GM18520 (cell line): ENCODE results near the gene CPED1.

Experiments used
- ATAC-seq: cut with Tn5 transposase; IDR thresholded peaks from one replicate; pipeline ENCODE4 v1.9.1; 2021; ENCODE audit not compliant: unreplicated experiment

The CPED1 gene

DNA sequence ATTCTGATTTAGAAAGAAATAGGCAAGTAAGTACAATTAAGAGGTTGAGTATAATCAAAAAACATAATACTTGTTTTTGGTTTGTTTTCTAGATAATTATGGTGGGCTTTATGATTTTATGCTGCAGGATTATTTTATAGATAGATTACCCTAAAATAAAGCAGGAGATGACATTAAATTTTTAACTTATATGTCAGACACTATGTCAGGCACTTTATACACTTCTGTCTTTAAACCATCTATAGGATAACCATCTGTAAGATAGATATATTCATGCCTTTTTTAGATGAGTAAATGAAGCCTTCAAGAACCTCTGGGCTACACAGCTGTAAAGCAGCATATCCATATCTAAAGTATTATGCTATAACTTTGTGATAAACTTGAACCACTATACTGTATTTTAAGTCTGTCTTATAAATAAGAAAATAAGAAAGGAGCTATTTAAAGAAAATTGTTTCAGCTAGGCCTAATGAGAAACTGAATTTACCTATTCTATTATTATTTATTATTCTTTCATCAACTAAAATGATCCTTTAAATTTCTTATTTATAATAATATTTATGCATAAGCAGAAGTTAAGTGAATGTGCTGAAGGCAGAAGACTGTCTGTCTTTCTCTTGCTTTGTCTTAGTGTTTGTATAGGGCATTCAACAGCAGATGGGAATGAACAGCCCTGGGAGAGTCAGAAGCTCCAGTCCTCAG is 94.0 kb downstream of the CPED1 start:
- no peak for ATAC-seq

DNA sequence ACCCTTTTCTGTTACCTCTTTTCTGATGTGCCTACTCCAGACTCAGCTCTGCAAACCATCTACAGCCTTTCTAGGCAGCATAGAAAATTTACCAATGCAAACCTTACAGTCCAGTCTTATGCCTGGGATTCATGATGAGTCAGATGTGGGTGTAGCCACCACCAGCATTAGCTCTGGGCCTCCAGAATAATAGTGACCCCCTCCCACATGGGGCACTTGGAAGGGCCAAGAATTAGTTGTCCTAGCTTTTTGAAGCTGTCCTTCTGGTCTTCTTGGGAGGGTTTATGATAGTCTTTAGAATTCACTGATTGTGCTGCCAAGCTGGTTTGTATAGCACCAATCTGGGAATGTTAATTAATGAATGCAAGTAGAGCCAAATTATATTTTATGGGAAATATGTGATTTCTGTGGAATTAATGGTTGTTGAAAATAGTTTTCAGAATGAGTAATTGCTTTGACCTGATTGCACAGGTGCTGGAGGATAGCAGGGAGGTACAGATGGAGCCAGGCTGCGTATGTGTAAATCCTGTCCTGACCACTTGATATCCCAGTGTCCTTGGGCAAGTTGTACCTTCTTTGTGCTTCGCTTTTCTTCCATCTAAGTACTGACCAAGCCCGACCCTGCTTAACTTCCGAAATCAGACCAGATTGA is 94.8 kb downstream of the CPED1 start:
- no peak for ATAC-seq

DNA sequence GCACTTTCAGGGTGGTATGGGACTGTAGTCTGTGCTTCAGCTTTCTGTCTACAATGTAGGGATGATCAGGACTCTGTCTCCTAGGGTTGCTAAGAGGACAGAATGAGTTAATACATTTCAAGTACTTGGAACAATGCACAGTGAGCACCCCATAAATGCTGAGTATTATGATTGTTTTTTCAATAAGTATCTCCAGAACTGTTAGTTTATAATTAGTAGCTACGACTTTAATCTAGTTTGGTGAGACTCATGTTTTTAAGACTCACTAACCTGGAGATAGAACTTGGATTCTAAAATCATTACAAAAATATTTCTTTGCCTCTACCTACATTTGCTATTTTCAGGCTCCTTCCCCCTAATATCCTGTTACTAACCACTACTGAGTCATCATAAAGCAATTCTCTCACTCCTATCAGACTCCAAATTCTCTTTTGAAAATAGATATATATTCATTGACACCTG is 95.3 kb downstream of the CPED1 start:
- no peak for ATAC-seq

DNA sequence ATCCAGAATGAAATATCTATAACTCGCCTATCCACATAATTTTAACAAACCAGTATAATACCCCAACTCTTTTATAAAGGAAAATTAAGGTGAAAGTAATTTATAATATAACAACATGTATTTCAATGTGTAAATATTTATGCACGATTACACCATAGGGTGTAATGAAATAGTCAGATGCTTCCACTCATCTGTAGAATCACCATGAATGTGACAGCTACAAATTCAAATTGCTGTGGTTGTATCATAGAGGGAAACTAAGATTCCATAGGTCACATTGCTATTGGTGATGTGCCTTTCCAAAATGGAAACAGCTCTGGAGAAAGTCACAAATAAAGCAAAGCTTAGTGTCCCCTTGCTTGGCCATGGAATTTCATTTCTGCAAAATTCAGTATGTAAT is 95.7 kb downstream of the CPED1 start:
- ATAC-seq = no peak

DNA sequence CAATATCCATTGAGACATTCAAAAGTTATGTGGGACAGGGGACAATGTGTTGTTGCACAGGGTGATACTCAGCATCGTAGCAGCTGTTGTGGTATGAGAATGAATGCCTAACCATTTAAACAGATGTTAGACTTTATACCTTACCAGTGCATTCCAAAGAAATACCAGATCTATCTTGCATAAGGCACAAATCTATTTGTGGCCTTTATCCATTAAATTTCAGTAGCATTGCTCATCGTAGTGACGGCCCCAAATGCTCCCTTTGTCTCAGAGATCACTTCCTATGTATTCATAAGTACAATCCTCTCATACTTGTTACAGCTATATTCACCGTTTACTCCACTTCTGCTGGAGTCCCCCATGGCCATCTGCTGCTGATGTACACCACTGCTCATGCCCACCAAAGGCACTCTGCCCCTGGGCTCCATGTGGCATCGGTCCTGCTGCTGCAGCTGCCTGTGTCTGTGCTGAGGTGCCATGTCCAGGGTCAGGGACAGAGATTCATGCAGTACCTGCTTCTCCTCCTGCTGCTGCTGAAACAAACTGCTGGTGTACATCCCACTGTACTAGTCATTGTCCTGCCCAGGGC is 96.3 kb downstream of the CPED1 start:
- no peak for ATAC-seq

DNA sequence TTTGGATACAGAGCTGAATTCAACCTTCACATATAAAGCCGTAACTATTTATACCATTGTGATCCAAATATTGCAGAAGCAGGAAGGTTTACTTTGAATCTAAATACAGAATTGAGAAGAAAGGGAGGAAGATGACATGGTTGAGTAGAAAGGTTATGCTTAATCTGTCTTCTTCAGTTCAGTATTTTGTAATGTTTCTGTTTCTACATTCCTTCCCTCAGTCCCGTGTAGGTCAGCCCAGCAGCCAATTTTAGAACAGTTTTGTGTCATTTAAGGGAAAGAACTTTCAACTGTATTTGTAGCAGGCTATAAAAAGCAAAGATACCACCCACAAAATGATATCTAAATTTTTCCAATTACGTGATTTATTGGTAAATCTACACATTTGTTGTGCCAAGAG is 97.4 kb downstream of the CPED1 start:
- no peak for ATAC-seq

DNA sequence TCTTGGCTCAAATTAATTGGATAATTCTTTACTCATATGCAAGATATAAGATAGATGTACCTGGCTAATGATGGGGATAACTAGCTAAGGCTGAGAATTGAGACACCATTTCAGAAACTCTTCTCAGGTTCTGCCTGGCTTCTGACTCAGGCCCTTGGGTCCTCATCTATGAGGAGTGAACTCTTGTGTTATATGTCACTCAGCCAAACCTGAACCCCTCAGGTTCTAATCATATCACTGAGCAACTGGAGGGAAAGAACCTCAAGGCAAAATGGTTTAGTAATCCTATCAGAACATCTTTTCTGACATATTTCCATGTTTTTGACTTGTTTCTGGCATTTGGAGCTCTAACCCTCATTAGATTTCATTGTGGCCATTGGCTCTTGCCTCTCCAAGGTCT is 100.4 kb downstream of the CPED1 start:
- no peak for ATAC-seq

DNA sequence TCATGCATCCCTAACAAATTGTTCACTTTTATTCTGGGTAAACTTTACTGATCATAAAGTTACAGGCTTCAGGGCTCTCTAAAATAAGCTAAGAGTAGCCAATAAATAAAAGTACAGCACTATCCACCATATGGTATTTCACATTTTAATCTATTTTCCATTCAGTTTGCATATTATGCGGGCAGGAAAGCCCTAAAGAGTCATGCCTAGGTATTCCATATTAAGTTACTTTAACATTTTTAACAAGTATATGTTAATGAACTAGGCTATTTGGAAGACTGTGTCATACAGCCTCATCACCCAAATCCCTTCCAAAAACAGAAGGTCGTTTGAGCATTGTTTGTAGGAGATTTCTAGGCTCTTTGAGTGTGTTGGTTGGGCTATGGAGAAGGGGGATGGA is 106.3 kb downstream of the CPED1 start:
- no peak for ATAC-seq

DNA sequence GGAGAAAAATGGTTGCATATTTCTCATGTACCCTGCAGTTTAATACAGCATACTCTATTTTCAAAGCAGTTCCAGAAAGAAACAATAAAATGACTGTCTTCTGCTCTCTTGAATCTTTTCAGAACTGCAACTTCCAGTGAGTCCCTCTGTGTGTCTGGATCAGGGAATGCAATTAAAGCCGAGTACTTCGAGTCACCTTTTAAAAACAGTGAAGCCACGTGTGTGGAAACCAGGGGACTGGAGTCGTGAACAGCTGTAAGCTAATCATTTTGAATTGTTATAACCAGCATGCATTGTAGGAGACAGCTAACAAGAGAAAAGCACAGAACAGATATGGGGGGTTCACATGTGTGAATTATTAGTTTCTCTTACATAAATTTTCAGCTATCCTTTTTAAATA is 109.1 kb downstream of the CPED1 start:
- ATAC-seq = no peak

DNA sequence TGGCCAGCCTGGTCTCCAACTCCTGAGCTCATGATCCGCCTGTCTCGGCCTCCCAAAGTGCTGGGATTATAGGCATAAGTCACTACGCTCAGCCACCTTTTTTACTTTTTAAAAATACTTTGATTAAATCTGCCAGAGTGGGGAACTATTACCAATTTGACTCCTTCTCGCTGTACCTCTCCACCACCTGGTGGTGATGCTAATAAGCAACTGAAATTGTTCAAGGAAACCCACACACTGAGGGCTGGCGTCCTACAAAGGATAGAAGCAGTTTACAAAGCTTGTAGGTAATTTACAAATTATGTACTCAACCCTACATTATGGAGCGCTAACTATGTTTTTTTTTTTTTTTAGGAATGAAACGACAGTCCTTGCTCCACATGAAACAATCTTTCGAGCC is 111.1 kb downstream of the CPED1 start:
- no peak for ATAC-seq

DNA sequence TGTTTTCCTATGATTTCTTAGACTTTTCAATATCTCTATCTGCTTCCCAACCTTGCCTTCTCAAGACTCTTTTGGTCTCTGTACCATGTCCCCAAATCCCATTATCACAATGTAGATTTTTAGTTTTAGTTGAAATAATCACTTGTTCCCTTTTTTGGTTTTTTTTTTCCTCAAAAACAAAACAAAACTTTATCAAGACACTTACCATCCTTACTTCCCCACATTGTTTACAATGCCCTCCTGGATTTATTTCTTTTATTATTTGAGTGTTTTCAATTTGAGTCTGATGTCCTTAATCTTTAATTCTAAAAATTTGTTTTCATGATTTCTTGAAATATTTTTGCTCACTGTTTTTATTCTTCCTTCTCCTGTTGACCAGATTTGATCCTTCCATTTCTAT is 112.6 kb downstream of the CPED1 start:
- ATAC-seq = no peak

DNA sequence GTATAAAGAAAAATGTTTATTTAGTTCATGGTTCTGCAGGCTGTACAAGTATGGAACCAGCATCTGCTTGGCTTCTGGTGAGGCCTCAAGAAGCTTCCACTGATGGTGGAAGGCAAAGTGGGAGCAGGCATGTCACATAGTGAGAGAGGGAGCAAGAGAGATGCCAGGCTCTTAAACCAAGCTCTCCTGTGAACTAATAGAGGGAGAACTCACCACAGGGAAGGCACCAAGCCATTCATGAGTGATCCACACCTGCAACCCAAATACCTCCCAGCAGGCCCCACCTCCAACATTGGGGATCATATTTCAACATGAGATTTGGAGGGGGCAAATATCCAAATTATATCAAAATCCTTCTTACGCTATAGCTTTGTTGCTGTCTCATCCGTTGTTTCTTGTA is 113.1 kb downstream of the CPED1 start:
- no peak for ATAC-seq

DNA sequence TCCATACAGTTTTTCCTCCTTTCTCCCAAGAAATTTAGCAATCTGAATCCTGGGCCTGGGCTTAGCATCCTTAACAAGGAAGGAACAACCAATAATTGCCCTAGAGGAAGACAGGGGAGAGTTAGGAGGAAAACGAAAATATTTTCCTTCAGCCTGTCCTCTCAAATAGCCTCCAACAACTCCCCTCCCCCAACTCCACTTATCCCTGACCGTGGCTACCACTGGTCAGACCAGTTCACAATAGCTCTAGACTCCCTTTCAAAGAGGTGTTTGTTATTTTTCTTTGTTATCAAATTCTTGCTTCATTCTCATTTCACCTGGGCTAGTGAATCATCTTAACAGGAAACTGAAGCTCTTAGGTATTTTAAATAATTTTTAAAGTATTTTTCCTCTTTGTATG is 114.1 kb downstream of the CPED1 start:
- no peak for ATAC-seq

DNA sequence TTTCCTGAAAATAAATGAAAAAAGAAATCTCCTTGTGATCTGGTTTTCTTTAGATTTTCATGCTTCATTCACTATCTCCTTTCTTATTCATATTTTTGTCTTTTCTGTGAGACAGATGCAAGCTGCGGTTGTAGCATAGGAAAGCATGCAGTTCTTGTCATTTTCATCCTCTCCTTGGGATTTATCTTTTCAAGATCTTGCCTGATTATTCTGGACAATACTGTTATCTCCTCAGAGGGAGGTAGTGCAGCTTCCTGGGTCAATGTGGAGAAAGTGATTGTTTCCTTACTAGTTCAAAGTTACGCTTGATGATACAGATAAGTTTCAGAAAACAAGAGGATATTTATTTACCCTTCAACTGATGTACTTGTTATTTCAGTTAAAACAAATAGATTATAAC is 114.6 kb downstream of the CPED1 start:
- ATAC-seq = no peak

DNA sequence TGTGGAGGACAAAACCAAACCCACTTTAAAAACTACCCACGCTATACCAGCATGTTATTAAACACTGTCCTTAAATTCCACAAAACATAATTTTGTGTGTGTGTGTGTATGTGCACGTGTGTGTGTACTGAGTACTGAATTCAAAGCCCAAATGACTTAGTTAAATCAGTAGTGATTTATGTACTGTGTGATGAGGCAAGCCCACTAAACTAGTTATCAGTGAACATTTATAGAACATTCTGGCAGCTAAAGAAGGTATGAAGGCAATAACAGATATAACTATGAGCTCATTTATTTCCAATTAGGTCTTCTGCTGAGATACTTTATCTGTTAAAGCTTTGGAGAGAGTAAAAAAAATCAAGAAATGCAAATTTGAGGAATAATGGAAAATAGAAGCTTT is 115.1 kb downstream of the CPED1 start:
- no peak for ATAC-seq

DNA sequence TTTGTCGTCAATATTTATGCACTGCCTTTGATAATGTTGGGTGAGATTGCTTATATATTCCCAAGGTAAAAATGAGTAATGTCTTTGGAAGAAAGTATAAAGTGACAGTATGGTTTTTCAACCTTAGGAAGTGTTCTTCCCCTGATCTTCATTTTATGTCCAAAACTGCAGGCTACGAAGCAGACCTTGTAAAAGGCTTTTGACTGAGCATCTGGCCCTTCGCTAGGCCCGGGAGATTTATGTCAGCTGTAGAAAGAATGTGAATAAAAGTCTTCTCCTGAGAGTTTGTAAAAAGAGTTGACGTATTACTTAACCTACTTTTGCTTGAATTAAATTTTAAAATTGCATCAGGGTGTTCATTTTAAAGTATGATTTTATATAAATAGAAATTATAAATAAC is 116.8 kb downstream of the CPED1 start:
- no peak for ATAC-seq

DNA sequence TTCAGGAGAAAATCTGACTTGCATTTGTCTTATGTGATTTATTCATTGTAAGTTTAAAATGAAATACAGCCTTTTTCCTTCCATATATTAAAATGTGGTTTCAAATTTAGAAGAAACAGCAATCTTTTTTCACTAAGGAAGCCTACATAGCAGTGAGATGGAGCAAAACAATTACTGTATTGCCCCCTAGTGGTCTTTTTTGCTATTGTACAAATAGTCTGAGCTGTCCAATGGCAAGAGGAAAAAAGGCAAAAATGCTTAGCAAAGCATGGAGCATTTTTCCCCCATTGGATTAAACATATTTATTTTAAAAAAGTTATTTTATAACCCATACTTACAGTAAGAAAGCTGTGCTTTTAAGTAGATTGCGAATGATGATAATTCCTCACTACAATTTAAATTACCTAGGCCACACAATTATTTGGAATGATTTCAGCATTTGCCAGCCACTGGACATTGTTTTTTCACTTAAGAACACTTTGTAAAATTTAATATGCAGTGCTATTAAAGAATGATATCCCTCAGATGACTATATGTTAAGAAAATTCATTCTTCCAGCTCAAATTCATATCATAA is 119.5 kb downstream of the CPED1 start:
- peak; percentile 68 for ATAC-seq

DNA sequence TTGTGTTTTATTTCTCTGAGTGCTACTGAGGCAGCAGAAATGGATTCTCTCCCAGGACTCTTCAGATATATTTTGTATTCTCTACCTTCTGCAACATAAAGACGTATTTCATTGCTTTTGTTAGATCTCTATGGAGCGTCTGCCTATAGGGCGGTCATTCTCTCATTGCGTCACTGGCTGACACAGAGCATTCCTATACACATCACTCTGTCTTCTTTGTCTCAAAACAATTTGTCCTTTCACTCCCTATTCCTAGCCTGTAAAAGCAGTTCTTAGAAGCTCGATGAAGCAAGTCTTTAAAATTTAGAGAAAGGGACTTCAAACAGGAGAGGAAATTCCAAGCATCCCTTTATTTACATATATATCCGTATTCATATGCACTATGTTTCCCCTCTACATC is 120.6 kb downstream of the CPED1 start:
- no peak for ATAC-seq

DNA sequence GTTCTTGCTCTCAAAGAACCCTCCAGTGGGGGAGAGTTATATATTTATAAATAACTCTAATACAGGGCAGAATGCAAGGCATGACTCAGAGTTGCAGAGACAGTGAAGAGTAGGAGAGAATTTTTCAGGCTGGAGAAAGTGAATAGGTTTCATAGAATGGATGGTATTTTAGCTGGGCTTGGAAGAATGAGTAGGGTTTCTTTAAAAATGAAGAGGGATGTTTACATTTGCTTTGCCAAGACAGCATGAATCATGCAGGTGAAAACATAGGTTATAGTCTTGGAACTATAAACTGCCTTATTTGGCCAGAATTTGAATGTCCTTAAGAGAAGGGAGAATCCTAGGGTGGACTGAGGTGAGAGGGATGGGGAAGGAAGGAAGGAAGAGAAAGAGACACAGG is 124.8 kb downstream of the CPED1 start:
- ATAC-seq = no peak

DNA sequence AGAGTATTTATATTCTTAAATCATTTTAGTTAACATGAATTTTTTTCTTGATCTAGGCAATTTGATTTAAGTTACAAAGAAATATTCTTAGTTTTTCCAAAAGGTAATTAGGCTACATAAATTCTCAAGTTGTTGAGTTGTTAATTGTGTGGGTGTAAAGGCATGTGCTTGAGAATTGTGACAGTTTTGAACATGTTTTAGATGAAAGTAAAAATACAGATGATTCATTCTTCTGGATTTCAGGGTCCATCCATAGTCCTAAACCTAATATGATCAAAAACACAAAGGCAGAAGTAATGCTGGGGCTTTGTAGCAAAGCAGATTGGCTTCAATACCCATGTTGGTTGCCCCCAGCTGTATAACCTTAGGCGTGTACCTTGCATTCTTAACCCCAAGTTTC is 127.9 kb downstream of the CPED1 start:
- no peak for ATAC-seq

DNA sequence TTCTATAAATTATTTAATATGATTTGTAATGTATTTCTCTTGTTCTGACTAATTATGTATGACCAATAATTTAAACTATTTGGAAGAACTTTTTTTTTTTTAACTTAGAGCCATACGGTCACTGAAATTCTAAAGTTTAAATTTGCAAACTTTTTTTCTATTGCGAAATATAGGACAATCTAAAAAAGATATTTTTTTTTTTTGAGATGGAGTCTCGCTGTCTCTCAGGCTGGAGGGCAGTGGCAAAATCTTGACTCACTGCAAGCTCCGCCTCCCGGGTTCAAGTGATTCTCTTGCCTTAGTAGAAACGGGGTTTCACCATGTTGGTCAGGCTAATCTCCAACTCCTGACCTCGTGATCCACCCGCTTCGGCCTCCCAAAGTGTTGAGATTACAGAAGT is 130.5 kb downstream of the CPED1 start:
- ATAC-seq = no peak

DNA sequence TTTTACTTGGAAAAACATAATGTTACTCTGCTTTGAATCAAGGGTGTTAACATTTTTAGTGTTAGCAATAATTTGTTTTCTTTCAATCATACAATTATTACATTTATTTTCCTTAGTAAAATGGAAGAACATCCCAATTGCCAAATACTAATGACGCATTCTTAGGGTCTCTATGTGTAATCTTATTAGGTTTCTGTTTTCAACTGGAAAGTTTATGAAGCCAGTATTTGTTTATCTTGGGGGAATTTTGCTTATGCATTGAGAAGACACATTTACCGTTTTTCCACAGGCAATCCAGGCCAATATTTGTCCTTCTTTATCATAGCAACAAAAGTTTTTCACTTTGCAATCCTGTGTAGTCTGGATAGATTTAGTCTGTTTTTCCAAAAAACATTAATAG is 134.5 kb downstream of the CPED1 start:
- no peak for ATAC-seq
